HK-2 (cell line): ENCODE results near the gene FMN2.

Experiments
- DNase-seq: peaks from one replicate; pipeline ENCODE4 v3.0.0-alpha.2; 2018; ENCODE audit not compliant: unreplicated experiment

Gene FMN2

GRCh38 chr1:240491796-240492195 is 400.1 kb downstream of the FMN2 start:
- no peak for DNase-seq

GRCh38 chr1:240492832-240493440 is 401.3 kb downstream of the FMN2 start:
- no peak for DNase-seq

DNA sequence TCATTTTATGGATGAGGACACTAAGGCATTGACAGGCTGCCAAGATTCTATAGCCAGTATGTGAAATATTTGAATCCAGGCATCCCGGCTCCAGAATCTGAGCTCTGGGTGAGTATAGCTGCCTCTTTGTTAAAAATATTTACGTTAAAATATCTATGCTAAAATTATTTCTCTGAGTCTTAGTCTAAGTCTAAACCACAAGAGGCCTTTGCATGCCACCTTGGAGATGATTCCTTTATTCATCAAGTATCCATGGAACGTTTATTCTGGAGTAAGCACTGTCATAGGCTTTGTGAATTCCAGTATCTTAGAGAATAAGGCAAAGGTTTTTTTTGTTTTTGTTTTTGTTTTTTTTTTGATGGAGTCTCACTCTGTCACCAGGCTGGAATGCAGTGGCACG is 403.9 kb downstream of the FMN2 start:
- DNase-seq, result no peak

GRCh38 chr1:240496356-240496755 is 404.7 kb downstream of the FMN2 start:
- DNase-seq, result no peak

GRCh38 chr1:240496941-240497340 is 405.3 kb downstream of the FMN2 start:
- DNase-seq, result peak; percentile 25

- no peak for DNase-seq
These were observed 406.2 kb downstream of the FMN2 start for GRCh38 chr1:240497908-240498307.

GRCh38 chr1:240498335-240498734 is 406.7 kb downstream of the FMN2 start:
- DNase-seq, result no peak

DNA sequence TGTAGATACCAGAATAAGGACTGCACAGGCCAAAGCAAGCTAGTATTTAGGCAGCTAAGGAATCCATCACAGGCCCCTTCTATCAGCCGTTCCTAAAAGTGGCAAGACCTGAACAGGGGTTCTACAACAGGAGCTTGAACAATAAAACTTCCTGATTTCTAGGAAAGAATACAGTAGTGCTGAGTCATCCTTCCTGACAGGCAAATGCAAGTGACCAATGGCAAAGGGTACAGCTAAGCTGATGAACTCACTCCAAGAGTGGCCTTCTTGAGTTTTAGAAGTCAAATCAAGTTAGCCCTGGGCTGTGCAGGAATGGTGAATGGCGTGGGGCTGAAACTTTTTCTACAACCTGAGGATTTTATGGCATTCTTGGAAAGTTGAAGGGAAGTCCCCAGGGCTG is 407.3 kb downstream of the FMN2 start:
- no peak for DNase-seq

- DNase-seq, result no peak
These were observed 409.0 kb downstream of the FMN2 start for GRCh38 chr1:240500647-240501046.

DNA sequence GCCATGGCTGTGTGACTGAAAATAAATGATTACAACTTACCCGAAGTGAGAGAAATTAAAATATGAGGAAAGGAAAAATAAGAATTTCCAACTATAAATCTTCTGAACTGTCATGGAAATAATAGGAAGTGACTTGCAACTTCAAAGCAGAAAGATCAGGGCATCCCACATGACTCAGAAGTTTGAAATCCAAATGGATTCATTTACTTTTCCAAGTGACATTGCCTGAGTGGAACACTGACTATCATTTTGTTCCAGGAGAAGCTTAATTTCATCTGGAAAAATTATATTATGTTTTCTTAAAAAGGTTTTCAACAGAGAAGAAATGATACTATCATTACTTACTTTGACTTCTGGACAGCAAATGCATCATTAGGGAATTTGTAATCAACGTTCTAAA is 409.4 kb downstream of the FMN2 start:
- no peak for DNase-seq

DNA sequence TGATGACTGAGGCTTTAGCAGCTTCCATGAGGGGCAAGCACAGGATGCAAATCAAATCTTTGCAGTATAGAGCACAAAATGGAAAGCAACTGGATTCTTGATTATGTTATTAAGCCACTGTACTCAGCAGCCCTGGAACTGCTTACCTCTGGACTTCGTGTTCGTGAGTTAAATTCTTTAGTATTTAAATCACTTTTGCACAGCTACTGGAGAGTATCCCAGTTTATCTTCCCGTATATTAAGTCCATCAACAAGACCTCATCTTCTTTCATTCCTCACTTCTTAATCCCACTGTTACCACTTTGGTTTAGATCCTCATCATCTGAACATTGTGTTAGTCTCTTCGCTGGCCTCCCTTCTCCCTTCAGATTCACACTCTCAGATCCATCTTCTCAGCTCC is 411.4 kb downstream of the FMN2 start:
- DNase-seq, result no peak

DNA sequence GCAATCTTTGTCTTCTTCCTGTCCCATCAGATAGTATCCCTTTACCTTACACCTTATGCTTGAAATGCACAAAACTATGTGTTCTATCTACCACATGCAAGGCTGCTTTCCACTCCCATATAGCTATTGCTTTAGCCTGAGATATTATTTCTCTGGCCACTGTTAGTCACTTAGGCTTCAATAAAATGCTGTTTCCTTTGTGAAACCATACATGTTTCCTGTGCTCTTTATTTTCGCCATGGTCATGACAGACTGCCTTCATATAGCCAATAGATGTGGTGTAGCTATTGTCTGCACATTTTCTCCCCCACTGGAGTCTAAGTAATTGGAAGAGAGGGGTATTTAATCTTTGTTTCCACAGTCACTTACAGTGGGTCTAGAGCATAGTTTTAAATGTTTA is 411.9 kb downstream of the FMN2 start:
- no peak for DNase-seq

DNA sequence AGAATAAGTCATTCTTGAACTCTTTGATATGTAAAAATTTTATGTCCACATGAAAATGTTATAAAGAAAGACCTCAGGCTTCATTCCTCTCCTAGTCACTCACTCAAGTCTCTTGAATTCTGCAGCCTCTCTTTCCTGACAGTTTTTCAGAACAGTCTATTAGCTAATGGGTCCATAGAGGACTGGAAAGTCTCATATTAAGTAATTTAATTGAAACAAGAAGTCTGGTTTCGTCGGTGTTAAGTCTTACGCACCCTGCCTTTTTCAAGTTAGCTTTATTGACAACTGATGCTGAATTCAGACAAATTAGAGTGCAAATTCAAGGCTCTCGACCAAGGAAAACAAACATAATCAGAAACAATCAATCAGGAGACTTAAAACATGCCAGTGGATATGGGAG is 414.5 kb downstream of the FMN2 start:
- no peak for DNase-seq

GRCh38 chr1:240508201-240508600 is 416.5 kb downstream of the FMN2 start:
- DNase-seq, result no peak

- DNase-seq, result no peak
These were observed 417.3 kb downstream of the FMN2 start for GRCh38 chr1:240508950-240509349.

- DNase-seq, result no peak
These were observed 420.1 kb downstream of the FMN2 start for GRCh38 chr1:240511789-240512188.

DNA sequence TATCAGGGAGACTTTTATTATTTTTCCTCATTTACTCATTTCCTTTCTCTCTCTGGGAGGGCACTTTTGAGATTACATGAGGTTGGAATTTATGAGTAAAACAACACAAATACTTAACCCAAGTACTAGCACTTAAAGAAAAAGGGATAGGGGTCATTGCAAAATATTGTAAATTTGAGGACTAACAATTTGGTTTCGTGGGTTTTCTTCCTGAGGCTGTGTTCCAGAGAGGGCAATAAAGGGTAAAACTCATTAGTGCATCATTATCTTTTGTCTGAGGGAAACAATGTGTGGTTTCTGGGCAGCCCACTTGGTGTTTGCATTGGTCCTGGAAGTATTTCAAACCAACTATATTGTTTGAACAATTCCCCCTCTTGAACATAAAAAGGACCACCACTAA is 423.8 kb downstream of the FMN2 start:
- peak; percentile 22 for DNase-seq

- peak; percentile 21 for DNase-seq
These were observed 424.4 kb downstream of the FMN2 start for GRCh38 chr1:240516069-240516468.

DNA sequence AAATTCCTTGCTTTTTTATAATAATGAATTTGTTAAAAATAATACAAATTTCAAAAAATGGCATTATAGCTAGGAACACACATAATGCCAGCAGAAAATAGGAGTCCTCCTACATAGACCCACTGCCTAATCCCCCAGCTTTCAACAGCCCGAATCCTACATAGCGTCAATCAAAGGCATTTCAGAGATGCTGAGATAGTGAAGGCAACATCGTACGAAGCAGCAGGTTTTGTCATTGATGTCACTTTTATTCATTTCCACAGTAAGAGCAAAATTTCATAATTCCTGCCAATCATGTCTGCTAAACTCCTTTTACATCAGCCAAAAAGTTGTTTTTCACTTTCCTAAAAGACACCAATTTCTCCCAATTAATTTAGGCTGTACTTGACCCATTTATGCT is 426.2 kb downstream of the FMN2 start:
- no peak for DNase-seq

- DNase-seq, result no peak
These were observed 430.6 kb downstream of the FMN2 start for GRCh38 chr1:240522122-240522822.

DNA sequence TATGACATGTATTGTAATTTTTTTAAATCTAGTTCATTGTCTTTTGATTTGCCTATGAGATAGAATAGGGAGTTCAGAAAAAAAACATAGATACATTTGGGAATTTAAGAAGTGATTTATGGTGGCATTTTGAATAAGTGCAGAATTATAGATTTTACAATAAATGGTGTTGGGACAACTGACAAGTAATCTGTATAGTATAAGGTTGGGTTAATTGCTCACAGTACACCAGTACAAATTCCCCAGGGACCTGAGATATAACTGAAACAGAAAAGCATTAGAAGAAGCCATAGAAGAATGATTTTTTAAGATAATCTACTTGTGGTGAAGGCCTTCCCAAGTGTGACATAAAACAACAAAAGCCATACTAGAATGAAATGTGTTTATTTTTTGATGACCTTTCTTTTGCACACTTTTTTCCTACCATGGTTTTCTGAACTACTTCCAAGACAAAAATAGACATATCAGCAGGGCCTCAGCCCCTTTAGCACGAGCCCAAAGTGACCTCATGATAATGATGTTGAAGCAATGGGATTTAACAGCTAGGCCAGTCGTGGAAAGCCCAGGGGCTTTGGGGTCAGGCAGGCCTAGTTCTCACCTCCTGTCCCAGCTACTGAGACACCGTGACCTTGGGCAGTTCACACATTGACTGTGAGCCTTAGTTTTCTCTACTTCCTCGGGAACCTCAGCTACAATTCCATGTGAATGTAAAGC is 432.8 kb downstream of the FMN2 start:
- no peak for DNase-seq
